GM18526 (cell line): ENCODE data around the gene ZP1.

Source experiments
- POLR2A ChIP-seq: IDR thresholded peaks from 3 replicates; pipeline ENCODE4 v1.6.1; 2011; ENCODE audit not compliant: insufficient read length; ENCODE audit errors: extremely low read depth

ZP1 gene

DNA sequence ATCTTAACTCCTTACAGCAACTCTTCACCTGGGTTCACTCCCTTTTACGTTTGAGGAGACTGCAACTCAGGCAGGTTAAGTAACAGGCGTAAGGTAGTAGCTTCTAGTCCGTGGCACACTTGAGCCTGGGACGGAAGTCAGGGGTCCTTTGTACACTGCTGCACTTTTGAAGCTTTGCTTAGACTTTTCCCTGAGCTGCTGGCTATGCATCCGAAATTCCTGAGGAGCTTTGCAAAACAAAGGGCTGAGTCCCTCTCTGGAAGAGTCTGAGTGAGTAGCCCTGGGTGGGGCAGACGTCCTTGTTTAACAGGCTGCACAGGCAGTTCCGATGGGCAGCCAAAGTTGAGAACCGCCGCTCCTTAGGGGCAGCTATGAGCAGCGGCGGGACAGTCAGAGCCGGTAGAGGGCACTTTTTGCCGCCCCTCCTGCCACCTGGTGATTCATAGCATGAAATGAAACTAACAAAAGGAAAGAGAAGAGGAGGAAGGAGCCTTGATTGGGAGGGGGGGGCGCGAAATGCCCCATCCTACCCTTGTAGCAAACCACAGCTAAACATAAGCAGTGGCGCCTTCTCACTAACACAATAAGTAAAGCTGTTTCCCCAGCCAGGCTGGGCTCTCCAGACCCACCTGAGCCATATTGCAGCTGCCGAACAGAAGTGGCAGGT, 48.0 kb downstream of the ZP1 start:
- no peak for TF ChIP-seq POLR2A

DNA sequence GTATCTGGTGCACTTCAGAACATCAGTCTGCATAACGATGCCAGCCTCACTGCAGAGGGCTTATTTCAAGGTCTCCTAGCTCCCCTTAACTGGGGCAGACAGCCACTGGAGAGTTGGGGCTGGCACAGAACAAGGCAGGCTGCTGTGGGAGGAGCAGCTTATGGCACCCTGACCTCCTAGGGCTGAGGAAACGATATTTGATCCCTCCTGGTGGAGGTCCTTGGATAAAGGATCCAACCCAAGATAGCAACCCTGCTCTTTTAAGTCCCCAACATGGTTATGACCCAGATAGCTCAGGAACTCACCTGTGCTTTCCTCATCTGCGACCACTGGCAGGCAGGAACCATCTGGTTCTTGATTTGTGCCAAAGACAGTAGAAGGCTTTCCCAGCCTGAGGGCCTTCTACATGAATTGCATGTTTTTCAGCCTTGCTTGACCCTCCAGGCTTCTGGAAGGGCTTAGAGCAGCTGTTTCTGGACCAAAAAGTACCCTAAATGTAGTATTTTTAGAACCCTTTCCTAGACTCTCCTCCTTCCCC, 49.4 kb downstream of the ZP1 start:
- TF ChIP-seq POLR2A: no peak

GRCh38 chr11:60917267-60917666, 49.9 kb downstream of the ZP1 start:
- no peak for TF ChIP-seq POLR2A

GRCh38 chr11:60918251-60918938, 51.1 kb downstream of the ZP1 start:
- no peak for TF ChIP-seq POLR2A

- no peak for TF ChIP-seq POLR2A
Measured at GRCh38 chr11:60918939-60919265, 51.6 kb downstream of the ZP1 start.

- TF ChIP-seq POLR2A: no peak
Measured at GRCh38 chr11:60919320-60919719, 52.0 kb downstream of the ZP1 start.

DNA sequence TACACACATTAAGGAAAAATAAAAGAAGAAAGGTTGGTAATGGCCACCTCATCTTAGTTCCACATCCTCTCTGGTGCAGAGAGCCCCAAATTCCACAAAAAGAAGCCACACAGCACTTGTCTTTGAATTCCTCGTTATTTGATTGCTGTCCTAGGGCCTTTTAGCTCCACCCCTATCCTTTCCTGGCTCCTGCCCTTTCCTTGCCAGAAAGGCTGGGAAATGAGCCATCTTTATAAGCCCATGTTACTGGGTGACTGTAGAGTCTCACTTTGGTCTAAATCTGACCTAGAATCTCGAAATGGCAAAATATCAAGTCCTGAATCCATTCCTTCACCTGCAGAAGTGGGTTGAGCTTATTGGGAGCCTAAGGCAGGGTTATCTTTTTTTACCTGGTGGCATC, 52.6 kb downstream of the ZP1 start:
- no peak for TF ChIP-seq POLR2A

DNA sequence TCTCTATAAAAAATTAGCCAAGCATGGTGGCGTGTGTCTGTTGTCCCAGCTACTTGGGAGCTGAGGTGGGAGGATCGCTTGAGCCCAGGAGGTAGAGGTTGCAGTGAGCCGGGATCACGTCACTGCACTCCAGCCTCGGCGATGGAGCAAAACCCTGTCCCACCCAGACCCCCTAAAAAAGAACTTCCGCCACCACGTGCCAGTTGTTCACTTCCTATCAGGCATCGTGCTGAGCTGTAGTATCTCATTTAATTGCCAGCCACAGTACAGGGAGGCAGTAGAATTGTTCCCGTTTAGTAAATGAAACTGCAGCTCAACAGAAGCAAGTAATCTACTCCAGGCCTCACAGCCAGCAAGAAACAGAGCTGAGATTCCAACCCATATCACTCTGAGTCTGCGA, 53.9 kb downstream of the ZP1 start:
- no peak for TF ChIP-seq POLR2A

GRCh38 chr11:60921777-60922335, 54.5 kb downstream of the ZP1 start:
- no peak for TF ChIP-seq POLR2A

- no peak for TF ChIP-seq POLR2A
Measured at GRCh38 chr11:60922906-60923305, 55.6 kb downstream of the ZP1 start.

GRCh38 chr11:60923326-60923725, 56.0 kb downstream of the ZP1 start:
- TF ChIP-seq POLR2A: no peak

DNA sequence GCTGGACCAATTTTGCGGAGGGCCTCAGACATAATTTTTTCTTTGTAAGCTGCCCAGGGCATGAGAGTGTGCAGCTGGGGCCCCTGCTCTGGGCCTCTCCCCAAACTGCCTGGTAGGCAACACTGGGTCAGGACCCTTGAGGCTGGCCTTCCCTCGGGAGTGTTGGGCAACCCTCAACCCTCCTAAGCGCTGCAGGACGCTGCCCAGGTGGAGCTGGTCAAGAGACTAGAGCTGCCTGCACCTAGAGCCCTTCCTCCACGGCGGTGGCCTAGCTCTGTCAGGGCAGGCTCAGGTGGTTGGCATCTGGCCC, 56.4 kb downstream of the ZP1 start:
- peak; percentile 8 for TF ChIP-seq POLR2A

DNA sequence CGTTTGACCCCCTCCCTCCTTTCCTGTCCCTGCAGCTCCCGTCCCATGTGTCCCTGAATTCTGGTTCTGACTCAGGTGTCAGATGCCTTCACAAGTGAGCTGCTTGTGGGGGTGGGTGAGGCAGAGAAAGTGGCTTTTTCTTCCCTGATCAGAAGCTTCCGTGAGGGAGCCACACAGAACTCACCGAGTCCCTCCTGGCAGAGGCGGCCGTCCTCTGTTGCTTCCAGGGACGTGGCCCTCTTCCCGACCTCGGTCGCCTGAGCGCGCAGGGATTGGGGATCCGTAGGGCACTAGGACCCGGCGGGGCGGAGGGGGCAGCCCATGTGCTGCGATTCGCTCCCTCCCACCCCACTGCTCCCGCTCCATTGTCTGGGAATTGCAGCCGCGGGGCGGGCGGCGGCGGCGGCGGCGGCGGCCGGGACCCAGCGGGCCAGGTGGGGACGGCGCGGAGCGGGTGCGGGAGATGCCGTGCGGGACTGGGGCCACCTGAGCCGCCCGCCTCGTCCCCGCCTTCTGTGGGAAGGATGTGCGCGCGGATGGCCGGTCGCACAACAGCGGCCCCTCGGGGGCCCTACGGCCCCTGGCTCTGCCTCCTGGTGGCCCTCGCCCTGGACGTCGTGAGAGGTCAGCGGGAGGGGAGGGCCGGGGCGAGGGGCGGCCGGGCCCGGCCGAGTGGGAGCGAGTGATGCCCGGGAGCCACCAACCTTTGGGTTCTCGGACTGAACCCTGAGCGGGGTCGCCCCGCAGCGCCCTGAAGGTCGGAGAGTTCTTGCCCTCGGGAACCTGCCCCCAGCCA, 57.0 kb downstream of the ZP1 start, which contains the start of gene TMEM132A:
Gene TMEM132A (plus strand): TSS at position 351 of the 796 bp plus-strand sequence. CDS start 174 bp downstream, at position 525.
- TF ChIP-seq POLR2A: no peak
